NCI-H82 treated with DMSO at 0.1 percent for 48 hours (cell line): ENCODE measurements around the gene RBM17.
"Not testable (repeated sequence)": the region's sequence is repeated elsewhere in the genome, so short reads cannot be mapped to it uniquely, and the experiment has no call there.

Experiments used
- DNase-seq: peaks from one replicate; lab custom pipeline; 2025; ENCODE audit not compliant: unreplicated experiment; lab: John Stamatoyannopoulos, UW

The RBM17 gene

GRCh38 chr10:6153845-6154244 is 65.0 kb downstream of the RBM17 start:
- no peak for DNase-seq

GRCh38 chr10:6154566-6154965 is 65.7 kb downstream of the RBM17 start:
- no peak for DNase-seq

DNA sequence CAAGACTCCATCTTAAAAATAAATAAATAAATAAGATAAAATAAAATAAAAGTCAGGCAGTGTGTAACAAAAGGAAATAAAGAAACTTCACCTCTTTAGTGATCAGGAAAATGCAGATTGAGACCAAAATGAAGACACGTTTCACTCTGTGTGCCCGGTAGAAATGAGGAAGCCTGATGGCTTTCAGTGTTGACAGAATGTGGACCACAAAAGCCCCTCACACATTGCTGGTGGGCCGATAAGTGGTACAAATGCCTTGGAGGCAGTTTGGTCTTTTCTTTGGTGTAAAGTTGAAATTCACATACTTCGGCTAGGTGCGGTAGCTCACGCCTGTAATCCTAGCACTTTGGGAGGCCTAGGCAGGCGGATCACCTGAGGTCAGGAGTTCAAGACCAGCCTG is 69.4 kb downstream of the RBM17 start:
- DNase-seq, result no peak

DNA sequence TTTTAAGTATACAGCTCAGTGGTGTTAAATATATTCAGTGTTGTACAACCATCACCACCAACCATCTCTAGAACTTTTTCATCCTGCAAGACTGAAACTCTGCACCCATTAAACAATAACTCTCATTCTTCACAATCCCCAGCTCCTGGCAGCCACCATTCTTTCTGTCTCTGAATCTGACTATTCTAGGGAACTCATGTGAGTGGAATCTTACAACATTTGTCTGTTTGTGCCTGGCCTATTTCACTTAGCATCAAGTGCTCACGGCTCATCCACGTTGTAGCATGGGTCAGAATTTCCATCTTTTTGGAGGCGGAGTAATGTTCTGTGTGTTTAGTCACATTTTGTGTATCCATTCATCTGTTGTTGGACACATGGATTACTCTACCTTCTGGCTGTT is 73.1 kb downstream of the RBM17 start:
- DNase-seq, result no peak

DNA sequence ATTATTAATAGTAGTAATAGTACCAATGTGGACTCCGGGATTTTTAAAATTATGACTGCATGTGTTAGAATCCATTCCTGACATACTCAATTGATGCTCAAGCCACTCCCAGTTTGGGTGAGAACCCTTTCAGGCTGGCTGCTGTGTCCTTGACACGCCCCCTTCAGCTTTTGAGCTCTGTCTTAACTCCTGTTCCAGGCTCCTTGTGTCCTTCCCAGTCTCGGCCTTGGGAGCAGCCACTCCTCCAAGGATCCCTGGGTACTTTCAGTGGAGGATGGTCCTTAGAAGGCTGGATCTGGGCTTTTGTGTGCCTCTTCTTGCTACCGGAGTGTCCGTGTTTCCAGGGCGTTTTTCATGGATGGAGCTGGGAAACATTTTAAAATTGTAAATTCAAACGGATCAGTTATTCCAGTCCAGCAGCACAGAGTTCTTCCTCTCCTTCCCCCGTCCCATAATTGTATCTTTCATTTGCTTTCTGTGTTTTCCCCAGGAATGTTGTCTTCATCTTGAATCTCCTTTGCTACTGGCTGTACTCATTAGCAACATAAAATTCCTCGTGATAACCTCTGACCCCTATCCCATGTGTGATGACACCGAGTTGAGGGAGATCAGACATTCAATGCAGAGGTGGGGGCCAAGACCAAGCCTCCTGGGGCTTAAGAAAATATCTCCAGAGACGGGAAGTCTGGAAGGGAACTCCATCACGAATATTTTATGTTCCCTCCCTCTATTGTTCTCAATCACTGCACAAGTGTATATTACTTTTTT is 73.9 kb downstream of the RBM17 start:
- no peak for DNase-seq

DNA sequence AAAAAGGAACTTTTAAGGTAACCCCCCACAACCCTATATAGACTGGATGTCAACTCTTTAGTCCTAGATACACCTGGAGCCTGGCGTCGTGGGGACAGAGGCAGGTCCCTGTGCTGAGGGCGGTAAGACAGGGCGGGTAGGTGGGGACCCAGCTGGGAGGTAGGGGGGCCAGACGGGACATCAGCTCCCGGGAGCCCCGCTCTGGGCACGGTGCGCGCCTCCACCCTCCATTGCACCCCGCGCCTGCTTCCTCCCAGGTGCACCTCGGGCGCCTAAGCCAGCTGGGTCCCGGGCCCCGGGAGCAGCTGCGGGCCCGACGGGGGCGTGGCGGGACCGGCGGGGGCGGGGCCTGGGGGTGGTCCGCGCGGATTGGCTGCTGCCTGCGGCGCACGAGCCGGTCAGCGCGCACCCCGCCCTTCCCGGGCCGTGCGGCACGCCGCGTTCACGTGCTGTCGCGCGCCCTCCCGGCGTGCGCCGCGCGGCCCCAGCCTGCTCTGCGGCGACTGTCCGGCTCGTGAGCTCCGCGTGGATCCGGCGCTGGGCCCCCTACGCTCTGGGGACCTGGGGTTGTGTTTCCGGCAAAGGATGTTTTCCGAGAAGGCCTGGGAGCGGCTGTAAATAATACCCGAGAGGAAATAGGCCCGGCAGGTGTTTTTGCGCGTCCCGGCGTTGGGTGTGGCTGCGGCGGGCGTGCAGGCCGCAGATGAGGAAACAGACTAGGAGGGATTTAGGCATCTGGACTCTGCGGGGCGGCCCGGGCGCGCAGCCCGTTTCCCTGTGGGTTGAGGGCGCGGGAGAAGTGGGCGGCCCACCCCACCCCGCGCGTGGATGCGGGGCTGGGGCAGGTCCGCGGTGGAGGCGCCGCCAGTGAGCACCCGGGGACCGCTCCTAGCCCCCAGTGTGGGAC is 74.8 kb downstream of the RBM17 start:
- DNase-seq, result no peak

DNA sequence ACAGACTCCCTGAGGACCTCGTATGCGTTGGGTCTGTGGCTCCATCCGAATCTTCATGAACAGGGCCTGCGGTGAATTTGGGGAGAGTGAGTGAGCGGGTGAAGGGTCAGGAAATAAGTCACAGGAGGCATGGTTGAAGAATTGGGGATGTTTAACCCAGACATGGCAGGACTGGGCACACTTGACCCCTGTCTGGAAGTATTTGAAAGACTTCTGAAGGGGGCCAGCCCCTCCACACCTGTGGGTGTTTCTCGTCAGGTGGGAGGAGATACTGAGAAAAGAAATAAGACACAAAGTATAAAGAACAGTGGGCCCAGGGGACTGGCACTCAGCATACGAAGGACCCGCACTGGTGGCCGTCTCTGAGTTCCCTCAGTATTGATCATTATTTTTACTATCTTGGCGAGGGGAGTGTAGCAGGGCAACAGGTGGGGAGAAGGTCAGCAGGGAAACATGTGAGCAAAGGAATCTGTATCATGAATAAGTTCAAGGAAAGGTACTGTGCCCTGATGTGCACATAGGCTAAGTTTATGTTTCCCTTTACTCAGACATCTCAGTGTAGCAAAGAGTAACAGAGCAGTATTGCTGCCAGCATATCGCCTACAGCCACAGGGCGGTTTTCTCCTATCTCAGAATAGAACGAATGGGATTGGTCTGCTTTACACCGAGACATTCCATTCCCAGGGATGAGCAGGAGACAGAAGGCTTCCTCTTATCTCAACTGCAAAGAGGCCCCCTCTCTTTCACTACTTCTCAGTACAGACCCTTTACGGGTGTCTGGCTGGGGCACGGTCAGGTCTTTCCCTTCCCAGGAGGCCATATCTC is 75.6 kb downstream of the RBM17 start:
- DNase-seq, result no peak

- DNase-seq, result no peak
Measured at GRCh38 chr10:6165221-6165725, 76.4 kb downstream of the RBM17 start.

DNA sequence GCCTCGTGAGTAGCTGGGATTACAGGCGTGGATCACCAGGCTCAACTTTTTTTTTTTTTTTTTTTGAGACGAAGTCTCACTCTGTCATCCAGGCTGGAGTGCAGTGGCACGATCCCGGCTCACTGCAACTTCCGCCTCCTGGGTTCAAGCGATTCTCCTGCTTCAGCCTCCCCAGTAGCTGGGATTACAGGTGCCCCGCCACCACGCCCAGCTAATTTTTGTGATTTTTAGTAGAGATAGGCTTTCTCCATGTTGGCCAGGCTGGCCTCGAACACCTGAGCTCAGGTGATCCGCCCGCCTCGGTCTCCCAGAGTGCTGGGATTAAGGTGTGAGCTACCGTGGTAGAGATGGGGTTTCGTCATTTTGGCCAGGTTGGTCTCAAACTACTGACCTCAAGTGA is 77.1 kb downstream of the RBM17 start:
- DNase-seq, result not testable (repeated sequence)
